GM23338 (cell line): ENCODE results near the gene STRA6.

Source experiments
- CTCF ChIP-seq, 2 experiments: fragments of 200-600 bp in 1 of 2; sonication (generic) in 1 of 2; conservative IDR thresholded peaks; 2 replicates each; pipeline versions ENCODE4 v1.5.1 to v1.6.1; 2016 to 2017; ENCODE audit warnings: antibody characterized with exemption in 2 of 2, low read depth in 2 of 2, mild to moderate bottlenecking in 2 of 2, moderate library complexity in 1 of 2
- EZH2phosphoT487 ChIP-seq: fragments of 200-600 bp; sonication (generic); IDR thresholded peaks from one replicate; pipeline ENCODE4 v1.8.1; 2018; ENCODE audit warnings: antibody characterized with exemption; ENCODE audit not compliant: unreplicated experiment
- POLR2AphosphoS5 ChIP-seq: IDR thresholded peaks from 2 replicates; pipeline ENCODE4 v1.6.1; 2016; ENCODE audit warnings: antibody characterized with exemption, low read depth
- TF ChIP-seq, protein P1 (sequence below): IDR thresholded peaks from one replicate; pipeline ENCODE4 v1.6.1; 2018; ENCODE audit warnings: antibody characterized with exemption; ENCODE audit not compliant: unreplicated experiment

- TF ChIP-seq CTCF (conservative IDR thresholded peaks at IDR 0.05; ENCODE audit: low read depth in 2 of 2) (no peak), POLR2AphosphoS5 (no peak), EZH2phosphoT487 (no peak)
- TF ChIP-seq, protein P1, sequence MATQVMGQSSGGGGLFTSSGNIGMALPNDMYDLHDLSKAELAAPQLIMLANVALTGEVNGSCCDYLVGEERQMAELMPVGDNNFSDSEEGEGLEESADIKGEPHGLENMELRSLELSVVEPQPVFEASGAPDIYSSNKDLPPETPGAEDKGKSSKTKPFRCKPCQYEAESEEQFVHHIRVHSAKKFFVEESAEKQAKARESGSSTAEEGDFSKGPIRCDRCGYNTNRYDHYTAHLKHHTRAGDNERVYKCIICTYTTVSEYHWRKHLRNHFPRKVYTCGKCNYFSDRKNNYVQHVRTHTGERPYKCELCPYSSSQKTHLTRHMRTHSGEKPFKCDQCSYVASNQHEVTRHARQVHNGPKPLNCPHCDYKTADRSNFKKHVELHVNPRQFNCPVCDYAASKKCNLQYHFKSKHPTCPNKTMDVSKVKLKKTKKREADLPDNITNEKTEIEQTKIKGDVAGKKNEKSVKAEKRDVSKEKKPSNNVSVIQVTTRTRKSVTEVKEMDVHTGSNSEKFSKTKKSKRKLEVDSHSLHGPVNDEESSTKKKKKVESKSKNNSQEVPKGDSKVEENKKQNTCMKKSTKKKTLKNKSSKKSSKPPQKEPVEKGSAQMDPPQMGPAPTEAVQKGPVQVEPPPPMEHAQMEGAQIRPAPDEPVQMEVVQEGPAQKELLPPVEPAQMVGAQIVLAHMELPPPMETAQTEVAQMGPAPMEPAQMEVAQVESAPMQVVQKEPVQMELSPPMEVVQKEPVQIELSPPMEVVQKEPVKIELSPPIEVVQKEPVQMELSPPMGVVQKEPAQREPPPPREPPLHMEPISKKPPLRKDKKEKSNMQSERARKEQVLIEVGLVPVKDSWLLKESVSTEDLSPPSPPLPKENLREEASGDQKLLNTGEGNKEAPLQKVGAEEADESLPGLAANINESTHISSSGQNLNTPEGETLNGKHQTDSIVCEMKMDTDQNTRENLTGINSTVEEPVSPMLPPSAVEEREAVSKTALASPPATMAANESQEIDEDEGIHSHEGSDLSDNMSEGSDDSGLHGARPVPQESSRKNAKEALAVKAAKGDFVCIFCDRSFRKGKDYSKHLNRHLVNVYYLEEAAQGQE = no peak
Observed at GRCh38 chr15:74141591-74141990, 61.0 kb downstream of the STRA6 start.
